Measurements from ENCODE around the gene LHFPL5.

The LHFPL5 gene

DNA sequence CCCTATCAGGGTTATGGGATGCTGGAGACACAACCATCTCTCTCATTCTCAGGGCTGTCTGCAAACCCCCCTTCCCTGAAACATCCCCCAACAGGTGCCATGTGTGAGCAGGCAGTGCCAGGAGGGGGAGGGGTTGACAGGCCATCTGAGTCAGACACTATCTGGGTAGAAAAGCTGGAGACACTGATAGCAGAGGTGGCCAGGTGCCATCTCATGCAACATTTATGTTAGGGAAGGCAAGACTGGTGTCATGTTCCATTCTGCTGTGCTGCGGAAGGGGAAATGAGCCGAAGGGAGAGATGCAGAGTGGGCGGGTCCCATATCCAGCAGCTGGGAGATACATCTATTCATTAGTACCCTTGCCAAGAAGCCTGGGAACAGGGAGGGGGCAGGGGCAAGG lies 3.5 kb downstream of the LHFPL5 start:
- Histone ChIP-seq H3K4me1 (peaks cover 2% of the 10 kb centered on the region), H3K27ac (no peak overlapping the region), H2AFZ (no peak overlapping the region), H3K4me2 (ENCODE audit: low read length) (no peak overlapping the region), H3K79me2 (no peaks in the 10 kb centered on the region), H3K9me3 (ENCODE audit: control insufficient read depth, low read length) (no peaks in the 10 kb centered on the region), H3K9ac (no peak overlapping the region), H3K4me3 (ENCODE audit: low read depth, low read length) (no peak overlapping the region), H3K27me3 (ENCODE audit: control insufficient read depth, insufficient read depth, low read length) (no peaks in the 10 kb centered on the region), H3K36me3 (ENCODE audit: control insufficient read depth, insufficient read depth, low read length) (no peaks in the 10 kb centered on the region)
- TF ChIP-seq, protein P1, sequence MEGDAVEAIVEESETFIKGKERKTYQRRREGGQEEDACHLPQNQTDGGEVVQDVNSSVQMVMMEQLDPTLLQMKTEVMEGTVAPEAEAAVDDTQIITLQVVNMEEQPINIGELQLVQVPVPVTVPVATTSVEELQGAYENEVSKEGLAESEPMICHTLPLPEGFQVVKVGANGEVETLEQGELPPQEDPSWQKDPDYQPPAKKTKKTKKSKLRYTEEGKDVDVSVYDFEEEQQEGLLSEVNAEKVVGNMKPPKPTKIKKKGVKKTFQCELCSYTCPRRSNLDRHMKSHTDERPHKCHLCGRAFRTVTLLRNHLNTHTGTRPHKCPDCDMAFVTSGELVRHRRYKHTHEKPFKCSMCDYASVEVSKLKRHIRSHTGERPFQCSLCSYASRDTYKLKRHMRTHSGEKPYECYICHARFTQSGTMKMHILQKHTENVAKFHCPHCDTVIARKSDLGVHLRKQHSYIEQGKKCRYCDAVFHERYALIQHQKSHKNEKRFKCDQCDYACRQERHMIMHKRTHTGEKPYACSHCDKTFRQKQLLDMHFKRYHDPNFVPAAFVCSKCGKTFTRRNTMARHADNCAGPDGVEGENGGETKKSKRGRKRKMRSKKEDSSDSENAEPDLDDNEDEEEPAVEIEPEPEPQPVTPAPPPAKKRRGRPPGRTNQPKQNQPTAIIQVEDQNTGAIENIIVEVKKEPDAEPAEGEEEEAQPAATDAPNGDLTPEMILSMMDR (IDR thresholded peaks at IDR 0.05), result no peak

DNA sequence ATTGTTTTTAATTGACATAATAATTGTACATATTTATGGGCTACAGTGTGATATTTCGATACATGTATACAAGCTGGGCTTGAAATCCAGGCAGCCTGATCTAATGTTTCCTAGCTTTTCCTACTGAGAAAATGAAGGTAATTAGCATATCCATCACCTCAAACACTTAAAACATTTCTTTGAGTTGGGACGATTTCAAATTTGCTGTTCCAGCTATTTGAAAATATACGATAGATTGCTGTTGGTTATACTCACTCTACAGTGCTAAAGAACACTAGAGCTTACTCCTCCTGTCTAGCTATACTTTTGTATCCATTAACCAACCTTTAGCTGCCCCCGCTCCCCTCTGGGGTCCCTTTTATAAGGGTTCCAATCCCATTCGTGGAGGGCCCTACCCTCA lies 4.7 kb downstream of the LHFPL5 start:
- Histone ChIP-seq H3K9ac (no peak overlapping the region), H3K79me2 (no peaks in the 10 kb centered on the region), H3K27me3 (ENCODE audit: control insufficient read depth, insufficient read depth, low read length) (no peaks in the 10 kb centered on the region), H3K4me3 (ENCODE audit: low read depth, low read length) (no peak overlapping the region), H2AFZ (no peak overlapping the region), H3K36me3 (ENCODE audit: control insufficient read depth, insufficient read depth, low read length) (no peaks in the 10 kb centered on the region), H3K4me2 (ENCODE audit: low read length) (no peak overlapping the region), H3K27ac (no peak overlapping the region), H3K9me3 (ENCODE audit: control insufficient read depth, low read length) (no peaks in the 10 kb centered on the region), H3K4me1 (peaks cover 2% of the 10 kb centered on the region)
- TF ChIP-seq, protein P1 (IDR thresholded peaks at IDR 0.05), result no peak

DNA sequence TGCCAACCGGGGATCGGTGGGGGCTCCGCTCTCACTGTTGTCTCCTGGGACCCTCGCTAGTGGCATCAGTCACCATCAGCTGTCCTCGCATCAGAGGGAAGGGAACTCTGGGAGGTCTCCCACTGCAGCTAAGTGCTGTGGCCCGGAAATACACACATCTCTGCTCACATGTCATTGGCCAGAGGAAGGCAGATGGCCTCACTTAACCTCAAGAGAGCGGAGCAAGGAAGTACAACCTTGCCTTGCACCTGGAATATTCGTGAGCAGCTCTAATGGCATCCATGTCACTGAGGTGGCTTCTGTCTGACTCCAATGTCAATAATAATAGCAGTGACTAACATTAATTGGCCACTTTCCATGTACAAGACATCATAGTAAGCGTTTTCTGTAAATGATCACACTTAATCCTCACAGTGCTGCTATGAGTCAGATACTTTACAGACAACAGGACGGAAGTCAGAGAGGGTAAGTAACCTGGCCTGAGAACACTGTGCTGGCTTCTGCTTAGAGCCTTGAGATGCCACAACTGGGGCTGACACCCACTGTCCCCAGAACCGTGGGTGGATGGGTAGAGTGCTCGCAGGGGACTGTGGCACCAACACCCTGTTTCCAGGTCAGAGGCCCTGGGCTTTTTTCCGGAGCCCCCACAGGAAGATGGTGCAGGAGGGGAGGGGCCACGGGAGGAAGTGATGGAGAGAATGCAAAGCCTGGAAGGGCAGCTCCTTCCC lies 6.0 kb downstream of the LHFPL5 start:
- H3K4me3 ChIP-seq (ENCODE audit: low read depth, low read length), result no peak overlapping the region
- H3K4me1 ChIP-seq, result peaks cover 2% of the 10 kb centered on the region
- no peaks in the 10 kb centered on the region for H3K9me3 ChIP-seq (ENCODE audit: control insufficient read depth, low read length)
- H3K36me3 ChIP-seq (ENCODE audit: control insufficient read depth, insufficient read depth, low read length), result no peaks in the 10 kb centered on the region
- TF ChIP-seq, protein P1 (IDR thresholded peaks at IDR 0.05), result no peak
- no peak overlapping the region for H3K9ac ChIP-seq
- H3K79me2 ChIP-seq, result no peaks in the 10 kb centered on the region
- no peaks in the 10 kb centered on the region for H3K27me3 ChIP-seq (ENCODE audit: control insufficient read depth, insufficient read depth, low read length)
- no peak overlapping the region for H3K4me2 ChIP-seq (ENCODE audit: low read length)
- no peak overlapping the region for H3K27ac ChIP-seq
- no peak overlapping the region for H2AFZ ChIP-seq

DNA sequence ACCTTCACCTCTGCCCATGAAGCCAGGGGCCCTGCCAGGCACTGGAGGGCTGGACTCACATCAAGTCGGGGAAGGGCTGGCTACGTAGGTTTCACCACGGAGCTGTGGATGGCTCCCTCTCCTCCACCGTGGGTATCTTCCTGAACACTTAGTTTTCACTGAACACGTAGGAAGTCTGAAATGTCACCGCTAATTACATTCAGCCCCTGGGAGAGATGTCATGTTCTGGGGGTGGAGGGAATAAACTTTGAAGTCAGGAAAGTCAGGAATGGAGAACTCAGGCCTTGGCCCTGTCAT lies 6.5 kb downstream of the LHFPL5 start:
- H3K9ac ChIP-seq, result no peak overlapping the region
- peaks cover 2% of the 10 kb centered on the region for H3K4me1 ChIP-seq
- H3K4me2 ChIP-seq (ENCODE audit: low read length), result no peak overlapping the region
- no peaks in the 10 kb centered on the region for H3K79me2 ChIP-seq
- H2AFZ ChIP-seq, result no peak overlapping the region
- H3K36me3 ChIP-seq (ENCODE audit: control insufficient read depth, insufficient read depth, low read length), result no peaks in the 10 kb centered on the region
- H3K27ac ChIP-seq, result no peak overlapping the region
- H3K9me3 ChIP-seq (ENCODE audit: control insufficient read depth, low read length), result no peaks in the 10 kb centered on the region
- H3K4me3 ChIP-seq (ENCODE audit: low read depth, low read length), result no peak overlapping the region
- TF ChIP-seq, protein P1 (IDR thresholded peaks at IDR 0.05), result no peak
- no peaks in the 10 kb centered on the region for H3K27me3 ChIP-seq (ENCODE audit: control insufficient read depth, insufficient read depth, low read length)

DNA sequence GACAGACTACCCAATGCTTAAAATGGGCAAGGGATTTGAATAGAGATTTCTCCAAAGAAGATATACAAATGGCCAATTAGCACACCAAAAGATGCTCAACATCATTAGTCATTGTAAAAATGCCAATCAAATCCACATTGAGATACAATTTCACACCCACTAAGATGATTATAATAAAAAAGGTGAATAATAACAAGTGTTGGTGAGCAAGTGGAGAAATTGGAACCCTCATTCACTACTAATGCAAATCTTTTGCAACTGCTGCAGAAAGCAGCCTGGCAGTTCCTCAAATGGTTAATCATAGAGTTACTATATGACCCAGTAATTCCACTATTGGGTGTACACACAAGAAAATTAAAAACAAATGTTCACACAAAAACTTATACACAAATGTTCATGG lies 12.4 kb downstream of the LHFPL5 start:
- Histone ChIP-seq H3K9me3 (ENCODE audit: control insufficient read depth, low read length) (no peaks in the 10 kb centered on the region), H3K27ac (no peak overlapping the region), H2AFZ (no peak overlapping the region), H3K9ac (no peak overlapping the region), H3K79me2 (no peaks in the 10 kb centered on the region), H3K4me3 (ENCODE audit: low read depth, low read length) (no peak overlapping the region), H3K4me1 (no peaks in the 10 kb centered on the region), H3K36me3 (ENCODE audit: control insufficient read depth, insufficient read depth, low read length) (no peaks in the 10 kb centered on the region), H3K27me3 (ENCODE audit: control insufficient read depth, insufficient read depth, low read length) (no peaks in the 10 kb centered on the region), H3K4me2 (ENCODE audit: low read length) (no peak overlapping the region)
- TF ChIP-seq, protein P1 (IDR thresholded peaks at IDR 0.05), result no peak
